Measurements from ENCODE around the gene TCF19. TPM values are rescaled to one million over a fixed set of nuclear protein-coding genes. Genes with fewer than 3 reads are reported as not detected.

The TCF19 gene
- total and polyA plus RNA-seq, 7 experiments from 2014 or later, result 4.3 to 78.9 (median 9.4) TPM

- H3K27ac Mint-ChIP-seq, result peak within 1 kb of the TSS in 2 of 9 donors; percentile 58 to 84
- intact Hi-C loops (cut with micrococcal nuclease), result no loop called here
- no peak within 1 kb of the TSS for H3K4me3 ChIP-seq (ENCODE audit: low read length)
- no peaks in the 10 kb centered on the region for H3K9me3 ChIP-seq (ENCODE audit: control insufficient read depth in 2 of 3, low read length in 3 of 3)
- no peak within 1 kb of the TSS for H3K27ac ChIP-seq (ENCODE audit: low read depth, low read length)
- H3K4me3 Mint-ChIP-seq, result no peak within 1 kb of the TSS
- DNase-seq (no peak), ATAC-seq (no peak)
- H3K36me3 Mint-ChIP-seq, result no peaks in the 10 kb centered on the region
- peaks cover 0 to 1% (median 0%) of the 10 kb centered on the region in 7 donors for H3K4me1 Mint-ChIP-seq
- no peaks in the 10 kb centered on the region for H3K9me3 Mint-ChIP-seq
- no peaks in the 10 kb centered on the region for H3K4me1 ChIP-seq (ENCODE audit: control insufficient read depth in 2 of 2, insufficient read depth in 2 of 2, low read length in 2 of 2)
- CTCF ChIA-PET, result no interaction called here
- H3K27me3 ChIP-seq (ENCODE audit: control insufficient read depth in 2 of 2, insufficient read depth in 2 of 2, low read length in 2 of 2), result no peaks in the 10 kb centered on the region
- no peaks in the 10 kb centered on the region for H3K27me3 Mint-ChIP-seq
- H3K36me3 ChIP-seq (ENCODE audit: control insufficient read depth in 2 of 3, insufficient read depth in 3 of 3, low read length in 3 of 3), result no peaks in the 10 kb centered on the region
- POLR2A ChIA-PET, result no interaction called here
These were observed 12.2 kb downstream of the TCF19 start, which contains the start of gene POU5F1 for GRCh38 chr6:31170600-31170881. TSS of gene POU5F1 (minus strand) at chr6:31170682. CDS start at chr6:31170620, 62 bp downstream.

- CTCF ChIA-PET, result no interaction called here
- ATAC-seq (no peak), DNase-seq (no peak)
- no peak overlapping the region for H3K27ac ChIP-seq (ENCODE audit: low read depth, low read length)
- H3K4me3 ChIP-seq (ENCODE audit: low read length), result no peak overlapping the region
- no peaks in the 10 kb centered on the region for H3K36me3 ChIP-seq (ENCODE audit: control insufficient read depth in 2 of 3, insufficient read depth in 3 of 3, low read length in 3 of 3)
- Mint-ChIP-seq H3K4me1 (peaks cover 0 to 7% (median 0%) of the 10 kb centered on the region in 7 donors), H3K27ac (peak overlapping the region in 2 of 9 donors; percentile 58 to 84), H3K4me3 (no peak overlapping the region), H3K36me3 (no peaks in the 10 kb centered on the region), H3K27me3 (no peaks in the 10 kb centered on the region), H3K9me3 (no peaks in the 10 kb centered on the region)
- POLR2A ChIA-PET, result no interaction called here
- no peaks in the 10 kb centered on the region for H3K27me3 ChIP-seq (ENCODE audit: control insufficient read depth in 2 of 2, insufficient read depth in 2 of 2, low read length in 2 of 2)
- H3K4me1 ChIP-seq (ENCODE audit: control insufficient read depth in 2 of 2, insufficient read depth in 2 of 2, low read length in 2 of 2), result no peaks in the 10 kb centered on the region
- no peaks in the 10 kb centered on the region for H3K9me3 ChIP-seq (ENCODE audit: control insufficient read depth in 2 of 3, low read length in 3 of 3)
- intact Hi-C loops (cut with micrococcal nuclease), result no loop called here
These were observed 12.7 kb downstream of the TCF19 start for GRCh38 chr6:31170987-31171671.

GRCh38 chr6:31171931-31172905, 13.8 kb downstream of the TCF19 start:
- H3K27ac ChIP-seq (ENCODE audit: low read depth, low read length), result no peak overlapping the region
- no peaks in the 10 kb centered on the region for H3K27me3 ChIP-seq (ENCODE audit: control insufficient read depth in 2 of 2, insufficient read depth in 2 of 2, low read length in 2 of 2)
- Mint-ChIP-seq H3K4me1 (peaks cover 0 to 7% (median 0%) of the 10 kb centered on the region in 7 donors), H3K36me3 (no peaks in the 10 kb centered on the region), H3K27me3 (no peaks in the 10 kb centered on the region), H3K27ac (peak overlapping the region in 1 of 9 donors; percentile 12), H3K4me3 (no peak overlapping the region), H3K9me3 (no peaks in the 10 kb centered on the region)
- ChIA-PET POLR2A (no interaction called here), CTCF (no interaction called here)
- H3K9me3 ChIP-seq (ENCODE audit: control insufficient read depth in 2 of 3, low read length in 3 of 3), result no peaks in the 10 kb centered on the region
- H3K36me3 ChIP-seq (ENCODE audit: control insufficient read depth in 2 of 3, insufficient read depth in 3 of 3, low read length in 3 of 3), result no peaks in the 10 kb centered on the region
- intact Hi-C loops (cut with micrococcal nuclease), result no loop called here
- DNase-seq (no peak), ATAC-seq (no peak)
- no peak overlapping the region for H3K4me3 ChIP-seq (ENCODE audit: low read length)
- H3K4me1 ChIP-seq (ENCODE audit: control insufficient read depth in 2 of 2, insufficient read depth in 2 of 2, low read length in 2 of 2), result no peaks in the 10 kb centered on the region

GRCh38 chr6:31172973-31173384, 14.6 kb downstream of the TCF19 start:
- H3K27me3 ChIP-seq (ENCODE audit: control insufficient read depth in 2 of 2, insufficient read depth in 2 of 2, low read length in 2 of 2), result no peaks in the 10 kb centered on the region
- CTCF ChIA-PET, result no interaction called here
- H3K27ac ChIP-seq (ENCODE audit: low read depth, low read length), result no peak overlapping the region
- DNase-seq, result no peak
- ATAC-seq, result no peak
- Mint-ChIP-seq H3K9me3 (no peaks in the 10 kb centered on the region), H3K27me3 (no peaks in the 10 kb centered on the region), H3K4me3 (no peak overlapping the region), H3K27ac (no peak overlapping the region), H3K36me3 (no peaks in the 10 kb centered on the region), H3K4me1 (peaks cover 0 to 7% (median 0%) of the 10 kb centered on the region in 7 donors)
- H3K4me3 ChIP-seq (ENCODE audit: low read length), result no peak overlapping the region
- POLR2A ChIA-PET, result no interaction called here
- intact Hi-C loops (cut with micrococcal nuclease), result no loop called here
- no peaks in the 10 kb centered on the region for H3K4me1 ChIP-seq (ENCODE audit: control insufficient read depth in 2 of 2, insufficient read depth in 2 of 2, low read length in 2 of 2)
- no peaks in the 10 kb centered on the region for H3K9me3 ChIP-seq (ENCODE audit: control insufficient read depth in 2 of 3, low read length in 3 of 3)
- H3K36me3 ChIP-seq (ENCODE audit: control insufficient read depth in 2 of 3, insufficient read depth in 3 of 3, low read length in 3 of 3), result no peaks in the 10 kb centered on the region

- Mint-ChIP-seq H3K4me3 (no peak overlapping the region), H3K4me1 (peaks cover 0 to 7% (median under 1%) of the 10 kb centered on the region in 7 donors), H3K27me3 (no peaks in the 10 kb centered on the region), H3K36me3 (no peaks in the 10 kb centered on the region), H3K27ac (no peak overlapping the region), H3K9me3 (no peaks in the 10 kb centered on the region)
- ATAC-seq (no peak), DNase-seq (no peak)
- no peak overlapping the region for H3K27ac ChIP-seq (ENCODE audit: low read depth, low read length)
- H3K4me1 ChIP-seq (ENCODE audit: control insufficient read depth in 2 of 2, insufficient read depth in 2 of 2, low read length in 2 of 2), result peaks cover 0 to under 1% of the 10 kb centered on the region in 2 donors
- no peaks in the 10 kb centered on the region for H3K27me3 ChIP-seq (ENCODE audit: control insufficient read depth in 2 of 2, insufficient read depth in 2 of 2, low read length in 2 of 2)
- H3K9me3 ChIP-seq (ENCODE audit: control insufficient read depth in 2 of 3, low read length in 3 of 3), result no peaks in the 10 kb centered on the region
- H3K4me3 ChIP-seq (ENCODE audit: low read length), result no peak overlapping the region
- H3K36me3 ChIP-seq (ENCODE audit: control insufficient read depth in 2 of 3, insufficient read depth in 3 of 3, low read length in 3 of 3), result no peaks in the 10 kb centered on the region
- ChIA-PET POLR2A (no interaction called here), CTCF (no interaction called here)
- intact Hi-C loops (cut with micrococcal nuclease), result no loop called here
These were observed 15.0 kb downstream of the TCF19 start for GRCh38 chr6:31173406-31173805.

- no peak overlapping the region for H3K4me3 Mint-ChIP-seq
- Histone ChIP-seq H3K27me3 (ENCODE audit: control insufficient read depth in 2 of 2, insufficient read depth in 2 of 2, low read length in 2 of 2) (no peaks in the 10 kb centered on the region), H3K9me3 (ENCODE audit: control insufficient read depth in 2 of 3, low read length in 3 of 3) (no peaks in the 10 kb centered on the region), H3K36me3 (ENCODE audit: control insufficient read depth in 2 of 3, insufficient read depth in 3 of 3, low read length in 3 of 3) (no peaks in the 10 kb centered on the region), H3K4me3 (ENCODE audit: low read length) (no peak overlapping the region), H3K4me1 (ENCODE audit: control insufficient read depth in 2 of 2, insufficient read depth in 2 of 2, low read length in 2 of 2) (peaks cover 0 to 4% of the 10 kb centered on the region in 2 donors), H3K27ac (ENCODE audit: low read depth, low read length) (no peak overlapping the region)
- POLR2A ChIA-PET, result no interaction called here
- H3K9me3 Mint-ChIP-seq, result peaks cover 0 to 1% (median 0%) of the 10 kb centered on the region in 11 donors
- no peaks in the 10 kb centered on the region for H3K36me3 Mint-ChIP-seq
- CTCF ChIA-PET, result no interaction called here
- H3K27me3 Mint-ChIP-seq, result no peaks in the 10 kb centered on the region
- H3K27ac Mint-ChIP-seq, result no peak overlapping the region
- ATAC-seq (no peak), DNase-seq (no peak)
- intact Hi-C loops (cut with micrococcal nuclease), result no loop called here
- H3K4me1 Mint-ChIP-seq, result peaks cover 0 to 15% (median 6%) of the 10 kb centered on the region in 7 donors
These were observed 16.0 kb downstream of the TCF19 start for GRCh38 chr6:31174378-31174777.

Measured in naive thymus-derived CD4-positive, alpha-beta T cell (primary cell).